Putamen (tissue), 1 donor: ENCODE measurements around the gene IMPG2.

Experiments
- DNase-seq: peaks from one replicate; pipeline ENCODE4 v3.0.0-alpha.2; 2016; ENCODE audit warnings: low spot score

IMPG2 gene

GRCh38 chr3:101273608-101274007, 46.8 kb downstream of the IMPG2 start:
- no peak for DNase-seq

- DNase-seq: no peak
These were observed 47.2 kb downstream of the IMPG2 start for GRCh38 chr3:101273156-101273555.

- no peak for DNase-seq
These were observed 48.6 kb downstream of the IMPG2 start for GRCh38 chr3:101271728-101272127.

GRCh38 chr3:101270149-101270548, 50.2 kb downstream of the IMPG2 start:
- DNase-seq: no peak

- DNase-seq: no peak
These were observed 51.3 kb downstream of the IMPG2 start for GRCh38 chr3:101268971-101269671.

- DNase-seq: no peak
These were observed 52.2 kb downstream of the IMPG2 start for GRCh38 chr3:101268141-101268540.

GRCh38 chr3:101266566-101266965, 53.8 kb downstream of the IMPG2 start:
- no peak for DNase-seq

GRCh38 chr3:101266071-101266470, 54.3 kb downstream of the IMPG2 start:
- DNase-seq: no peak

GRCh38 chr3:101262393-101263240, 57.8 kb downstream of the IMPG2 start:
- peak; percentile 31 for DNase-seq

- no peak for DNase-seq
These were observed 58.9 kb downstream of the IMPG2 start for GRCh38 chr3:101261506-101261905.

GRCh38 chr3:101259485-101260341, 60.7 kb downstream of the IMPG2 start:
- DNase-seq: no peak

GRCh38 chr3:101256511-101256910, 63.9 kb downstream of the IMPG2 start:
- no peak for DNase-seq

- DNase-seq: no peak
These were observed 64.9 kb downstream of the IMPG2 start for GRCh38 chr3:101255441-101255840.

- DNase-seq: no peak
These were observed 67.0 kb downstream of the IMPG2 start for GRCh38 chr3:101253396-101253795.

GRCh38 chr3:101252945-101253344, 67.4 kb downstream of the IMPG2 start:
- no peak for DNase-seq

- DNase-seq: no peak
These were observed 68.1 kb downstream of the IMPG2 start for GRCh38 chr3:101252307-101252706.

GRCh38 chr3:101251441-101251840, 68.9 kb downstream of the IMPG2 start:
- no peak for DNase-seq

- no peak for DNase-seq
These were observed 70.9 kb downstream of the IMPG2 start for GRCh38 chr3:101249522-101249921.

- DNase-seq: no peak
These were observed 71.6 kb downstream of the IMPG2 start for GRCh38 chr3:101248736-101249135.

GRCh38 chr3:101244212-101244575, 76.2 kb downstream of the IMPG2 start:
- DNase-seq: no peak

GRCh38 chr3:101243285-101244211, 76.8 kb downstream of the IMPG2 start:
- DNase-seq: no peak
